GM12865 (cell line): Measurements from ENCODE around the gene RTP5.

Experiments
- DNase-seq: peaks from one replicate; pipeline ENCODE4 v3.0.0; 2010; ENCODE audit warnings: low read depth
- H3K4me3 ChIP-seq: 2 replicates; pipeline ENCODE4 v1.5.1; 2011; ENCODE audit warnings: mild to moderate bottlenecking, low read depth, low read length, control low read depth
- CTCF ChIP-seq: IDR thresholded peaks from 2 replicates; pipeline ENCODE4 v1.5.1; 2011; ENCODE audit warnings: low read length, control low read depth, low read depth, inconsistent platforms; ENCODE audit not compliant: insufficient read depth; ENCODE audit errors: missing control alignments

Gene RTP5

GRCh38 chr2:241852116-241852980 lies 17.2 kb upstream of the RTP5 start:
- TF ChIP-seq CTCF, result no peak
- no peak for DNase-seq
- no peak overlapping the region for H3K4me3 ChIP-seq

GRCh38 chr2:241852981-241853631 lies 16.4 kb upstream of the RTP5 start:
- no peak for DNase-seq
- no peak for TF ChIP-seq CTCF
- no peak overlapping the region for H3K4me3 ChIP-seq

- DNase-seq, result no peak
- TF ChIP-seq CTCF, result no peak
These were observed 15.7 kb upstream of the RTP5 start for GRCh38 chr2:241853651-241854341.

GRCh38 chr2:241854342-241855244 lies 14.9 kb upstream of the RTP5 start:
- no peak for TF ChIP-seq CTCF
- H3K4me3 ChIP-seq, result no peak overlapping the region
- no peak for DNase-seq

More at GRCh38 chr2:241853651-241854341, 15.7 kb upstream of the RTP5 start:
- H3K4me3 ChIP-seq, result no peak overlapping the region

GRCh38 chr2:241855245-241855887 lies 14.2 kb upstream of the RTP5 start:
- DNase-seq, result no peak
- no peak overlapping the region for H3K4me3 ChIP-seq
- no peak for TF ChIP-seq CTCF
